Stimulated activated effector memory CD8-positive, alpha-beta T cell treated with anti-CD3 and anti-CD28 coated beads, Interleukin-12 subunit alpha, Interleukin-12 subunit beta, amount 100 ng/mL, for 72 hours (primary cell): ENCODE results near the gene ZNF280C.

ENCODE experiments used
- ATAC-seq: fragments of 150-1000 bp; cut with Tn5 transposase; 2 replicates; pipeline ENCODE4 v1.10.0; 2021
- DNase-seq, 2 donors: peaks; one replicate each; pipeline ENCODE4 v3.0.0; 2021 to 2022; ENCODE audit warnings: low spot score in 2 of 2
- H3K27ac Mint-ChIP-seq: one replicate; pipeline ENCODE4 v1.8.0; 2022; ENCODE audit warnings: mild to moderate bottlenecking, mixed read lengths
- H3K36me3 Mint-ChIP-seq: one replicate; pipeline ENCODE4 v1.8.0; 2022; ENCODE audit warnings: mild to moderate bottlenecking, mixed read lengths
- H3K4me1 Mint-ChIP-seq: one replicate; pipeline ENCODE4 v1.8.0; 2022; ENCODE audit warnings: mixed read lengths
- H3K4me3 Mint-ChIP-seq: one replicate; pipeline ENCODE4 v1.8.0; 2022; ENCODE audit warnings: mild to moderate bottlenecking, mixed read lengths
- H3K9me3 Mint-ChIP-seq: one replicate; pipeline ENCODE4 v1.8.0; 2022; ENCODE audit warnings: mixed read lengths

ZNF280C gene, protein sequence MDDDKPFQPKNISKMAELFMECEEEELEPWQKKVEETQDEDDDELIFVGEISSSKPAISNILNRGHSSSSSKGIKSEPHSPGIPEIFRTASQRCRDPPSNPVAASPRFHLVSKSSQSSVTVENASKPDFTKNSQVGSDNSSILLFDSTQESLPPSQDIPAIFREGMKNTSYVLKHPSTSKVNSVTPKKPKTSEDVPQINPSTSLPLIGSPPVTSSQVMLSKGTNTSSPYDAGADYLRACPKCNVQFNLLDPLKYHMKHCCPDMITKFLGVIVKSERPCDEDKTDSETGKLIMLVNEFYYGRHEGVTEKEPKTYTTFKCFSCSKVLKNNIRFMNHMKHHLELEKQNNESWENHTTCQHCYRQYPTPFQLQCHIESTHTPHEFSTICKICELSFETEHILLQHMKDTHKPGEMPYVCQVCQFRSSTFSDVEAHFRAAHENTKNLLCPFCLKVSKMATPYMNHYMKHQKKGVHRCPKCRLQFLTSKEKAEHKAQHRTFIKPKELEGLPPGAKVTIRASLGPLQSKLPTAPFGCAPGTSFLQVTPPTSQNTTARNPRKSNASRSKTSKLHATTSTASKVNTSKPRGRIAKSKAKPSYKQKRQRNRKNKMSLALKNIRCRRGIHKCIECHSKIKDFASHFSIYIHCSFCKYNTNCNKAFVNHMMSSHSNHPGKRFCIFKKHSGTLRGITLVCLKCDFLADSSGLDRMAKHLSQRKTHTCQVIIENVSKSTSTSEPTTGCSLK

DNA sequence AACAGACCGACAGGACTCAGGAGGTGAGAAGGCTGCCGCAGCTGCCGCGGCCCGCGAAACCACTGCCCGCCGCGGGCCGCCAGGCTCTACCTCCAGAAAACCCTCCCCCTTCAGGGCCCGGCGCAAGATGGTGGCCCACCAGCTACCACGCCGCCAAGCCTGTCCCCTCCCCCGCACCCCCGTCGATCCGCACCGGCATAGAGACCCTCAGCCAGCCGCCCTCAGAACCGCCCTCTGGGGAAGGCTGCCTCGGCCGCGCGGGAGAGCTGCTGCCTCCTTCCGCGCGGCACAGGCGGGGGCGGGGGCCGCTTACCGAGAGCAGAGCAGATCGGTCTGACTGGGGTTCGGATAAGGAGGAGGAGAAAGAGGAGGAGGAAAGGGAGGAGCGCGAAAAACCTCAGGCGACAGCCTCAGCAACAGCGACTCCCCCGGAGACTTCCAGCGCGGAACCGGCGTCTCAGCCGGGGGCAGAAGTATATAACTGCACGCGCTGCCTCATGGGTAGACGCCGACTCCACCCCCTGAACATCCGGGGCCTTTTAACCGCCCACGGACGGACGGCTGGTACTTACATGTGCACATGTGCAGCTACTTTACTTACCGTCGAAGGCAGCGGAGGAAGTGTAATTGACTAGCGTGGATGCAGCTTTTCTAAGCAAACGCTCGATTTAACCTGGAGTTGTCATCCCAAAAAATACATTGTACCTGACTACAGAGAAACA is at the start of gene ZNF280C:
ZNF280C (minus strand) TSS at position 451 of the 722 bp plus-strand sequence. CDS start 8,450 bp downstream, outside the sequence.
- peak within 1 kb of the TSS; percentile 83 for H3K27ac Mint-ChIP-seq
- peaks cover 21% of the 10 kb centered on the region for H3K36me3 Mint-ChIP-seq
- H3K4me1 Mint-ChIP-seq, result no peaks in the 10 kb centered on the region
- H3K9me3 Mint-ChIP-seq, result no peaks in the 10 kb centered on the region
- peak within 1 kb of the TSS; percentile 79 for H3K4me3 Mint-ChIP-seq
- peak; percentile 71 to 94 for DNase-seq
- peak; percentile 98 for ATAC-seq

DNA sequence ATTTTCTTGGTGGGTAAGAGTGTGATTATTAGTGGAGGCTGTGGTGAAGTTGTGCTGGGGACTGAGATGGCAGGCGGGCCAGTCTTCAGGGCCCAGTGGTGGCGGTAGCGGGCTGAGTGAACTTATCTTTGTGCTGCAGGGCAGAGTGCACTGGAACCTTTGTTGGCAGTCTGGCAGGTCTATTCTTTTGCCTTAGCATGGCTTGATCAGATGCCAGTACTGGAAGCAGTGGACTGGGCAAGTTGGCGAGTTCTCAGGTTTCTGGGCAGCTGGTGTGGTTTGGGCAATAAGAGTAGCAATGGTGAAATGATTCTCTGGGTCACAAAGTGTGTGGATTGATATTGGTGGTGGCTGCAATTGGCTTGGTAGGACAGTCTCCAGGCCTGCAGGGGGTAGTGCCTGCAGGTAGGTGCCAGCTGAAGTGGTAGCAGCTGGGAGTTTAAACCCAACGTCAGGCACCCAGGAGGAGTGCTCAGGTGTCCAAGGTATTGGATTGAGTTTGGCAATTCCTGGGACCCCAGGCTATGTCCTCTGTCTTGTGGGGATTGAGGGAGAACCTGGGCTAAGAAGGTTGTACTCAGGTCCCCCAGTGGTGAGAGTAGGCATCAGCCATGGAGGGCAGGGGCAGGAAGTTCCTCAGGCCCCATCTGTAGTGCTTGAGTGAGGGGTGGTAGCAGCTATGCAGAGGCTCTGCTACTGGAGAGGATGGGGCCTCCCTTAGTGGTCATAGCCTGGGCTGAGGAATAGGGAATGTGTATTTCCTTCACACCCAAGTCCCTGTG is 36.1 kb upstream of the ZNF280C start:
- Mint-ChIP-seq H3K36me3 (no peaks in the 10 kb centered on the region), H3K27ac (no peak overlapping the region), H3K9me3 (no peaks in the 10 kb centered on the region), H3K4me1 (no peaks in the 10 kb centered on the region), H3K4me3 (no peak overlapping the region)
- DNase-seq (no peak), ATAC-seq (no peak)

DNA sequence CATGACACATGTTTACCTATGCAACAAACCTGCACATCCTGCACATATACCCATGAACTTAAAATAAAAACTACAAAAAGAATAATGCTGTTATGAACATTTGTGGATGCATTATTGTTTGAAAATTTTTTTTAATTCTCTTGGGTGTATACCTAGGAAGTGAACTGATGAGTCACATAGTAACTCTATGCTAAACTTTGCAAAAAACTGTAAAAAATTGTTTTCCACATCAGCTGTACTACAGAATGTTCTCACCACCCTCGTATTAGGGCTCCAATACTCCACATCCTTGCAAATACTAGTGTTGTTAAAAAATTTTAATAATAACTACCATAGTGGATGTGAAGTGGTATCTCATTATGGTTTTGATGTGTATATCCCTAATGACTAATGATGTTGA is 33.3 kb upstream of the ZNF280C start:
- no peaks in the 10 kb centered on the region for H3K36me3 Mint-ChIP-seq
- DNase-seq (no peak), ATAC-seq (no peak)
- no peaks in the 10 kb centered on the region for H3K4me1 Mint-ChIP-seq
- H3K4me3 Mint-ChIP-seq, result no peak overlapping the region
- no peak overlapping the region for H3K27ac Mint-ChIP-seq
- no peaks in the 10 kb centered on the region for H3K9me3 Mint-ChIP-seq

DNA sequence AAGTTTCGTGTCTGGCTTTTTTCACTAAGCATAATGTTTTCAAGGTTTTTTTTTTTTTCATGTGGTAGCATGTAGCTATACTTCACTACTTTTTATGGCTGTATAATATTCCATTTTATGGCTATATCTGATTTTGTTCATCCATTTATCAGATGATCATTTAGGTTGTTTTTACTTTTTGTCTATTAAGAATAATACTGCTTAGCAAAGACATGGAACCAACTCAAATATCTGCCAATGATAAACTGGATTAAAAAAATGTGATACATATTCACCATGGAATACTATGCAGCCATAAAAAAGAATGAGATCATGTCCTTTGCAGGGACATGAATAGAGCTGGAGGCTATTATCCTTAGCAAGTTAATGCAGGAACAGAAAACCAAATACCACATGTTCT is 32.7 kb upstream of the ZNF280C start:
- Mint-ChIP-seq H3K27ac (no peak overlapping the region), H3K4me1 (no peaks in the 10 kb centered on the region), H3K36me3 (no peaks in the 10 kb centered on the region), H3K9me3 (no peaks in the 10 kb centered on the region), H3K4me3 (no peak overlapping the region)
- DNase-seq (no peak), ATAC-seq (no peak)

DNA sequence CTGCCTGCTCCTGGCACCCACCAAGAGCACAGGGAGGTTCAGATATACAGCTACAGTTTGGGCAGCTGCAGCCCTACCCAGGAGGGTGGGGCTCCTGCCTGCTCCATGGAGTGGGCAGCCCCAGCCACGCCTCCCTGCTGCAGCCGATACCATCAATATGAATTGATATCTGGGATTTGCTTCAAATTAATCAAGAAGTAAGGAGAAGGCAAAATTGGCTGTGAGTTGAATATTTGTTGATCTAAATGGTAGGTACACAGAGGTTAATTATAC is 31.2 kb upstream of the ZNF280C start:
- no peak overlapping the region for H3K4me3 Mint-ChIP-seq
- ATAC-seq, result no peak
- H3K36me3 Mint-ChIP-seq, result no peaks in the 10 kb centered on the region
- no peak for DNase-seq
- H3K9me3 Mint-ChIP-seq, result no peaks in the 10 kb centered on the region
- H3K4me1 Mint-ChIP-seq, result no peaks in the 10 kb centered on the region
- no peak overlapping the region for H3K27ac Mint-ChIP-seq

DNA sequence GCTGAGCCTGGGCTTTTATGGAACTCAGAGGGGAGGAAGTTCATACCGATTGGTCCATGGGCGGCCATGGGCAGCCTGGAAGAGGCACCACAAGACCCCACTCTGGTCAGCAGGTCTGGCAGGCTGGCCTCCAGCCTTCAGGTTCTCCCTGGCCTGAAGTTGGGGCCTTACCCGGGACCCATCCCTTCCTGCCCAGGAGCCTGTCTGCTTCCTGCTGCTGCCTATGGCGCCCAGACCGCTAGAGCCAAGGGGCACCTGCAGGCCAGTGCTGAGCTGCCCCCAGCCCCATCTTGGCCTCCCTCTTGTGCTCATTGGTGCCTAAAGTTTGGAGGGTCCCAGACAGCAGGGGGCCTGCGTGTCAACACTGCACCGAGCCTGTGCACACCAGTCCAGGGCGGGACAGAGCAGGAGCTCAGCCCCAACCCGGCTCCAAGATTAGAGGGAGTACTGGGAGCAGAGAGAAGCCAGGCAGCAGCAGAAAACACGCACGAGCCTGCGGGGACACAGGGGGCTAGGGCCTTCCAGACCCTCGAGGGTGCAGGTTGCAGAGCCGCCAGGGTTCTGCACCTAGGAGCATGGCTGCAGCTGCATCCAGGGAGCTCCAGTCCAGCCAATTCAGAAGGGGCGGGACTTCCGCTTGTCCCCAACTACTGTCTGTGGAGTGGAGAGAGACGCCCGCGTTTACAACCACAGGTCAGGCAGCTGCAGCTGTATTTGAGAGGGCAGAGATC is 30.7 kb upstream of the ZNF280C start:
- Mint-ChIP-seq H3K9me3 (no peaks in the 10 kb centered on the region), H3K27ac (no peak overlapping the region), H3K36me3 (no peaks in the 10 kb centered on the region), H3K4me3 (no peak overlapping the region), H3K4me1 (no peaks in the 10 kb centered on the region)
- DNase-seq (no peak), ATAC-seq (no peak)

DNA sequence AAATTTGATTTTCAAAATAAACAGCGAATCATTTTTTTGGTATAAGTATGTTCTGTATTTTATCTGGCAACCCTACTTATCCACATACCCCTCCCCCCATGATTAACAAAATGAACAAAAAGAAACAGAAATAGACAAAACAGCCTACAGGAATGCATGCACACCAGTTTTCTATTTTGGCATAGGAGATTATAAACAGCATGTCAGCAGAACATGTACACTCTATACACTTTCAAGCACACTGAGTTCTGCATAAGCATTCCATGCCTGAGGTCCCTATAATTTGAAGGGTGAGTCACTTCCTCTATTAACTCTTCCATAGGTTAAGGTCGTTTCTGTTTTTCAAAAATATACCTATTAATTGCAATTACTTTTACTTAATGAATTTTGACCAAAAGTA is 28.0 kb upstream of the ZNF280C start:
- ATAC-seq, result no peak
- H3K4me3 Mint-ChIP-seq, result no peak overlapping the region
- no peak overlapping the region for H3K27ac Mint-ChIP-seq
- no peak for DNase-seq
- no peaks in the 10 kb centered on the region for H3K36me3 Mint-ChIP-seq
- no peaks in the 10 kb centered on the region for H3K4me1 Mint-ChIP-seq
- H3K9me3 Mint-ChIP-seq, result no peaks in the 10 kb centered on the region

DNA sequence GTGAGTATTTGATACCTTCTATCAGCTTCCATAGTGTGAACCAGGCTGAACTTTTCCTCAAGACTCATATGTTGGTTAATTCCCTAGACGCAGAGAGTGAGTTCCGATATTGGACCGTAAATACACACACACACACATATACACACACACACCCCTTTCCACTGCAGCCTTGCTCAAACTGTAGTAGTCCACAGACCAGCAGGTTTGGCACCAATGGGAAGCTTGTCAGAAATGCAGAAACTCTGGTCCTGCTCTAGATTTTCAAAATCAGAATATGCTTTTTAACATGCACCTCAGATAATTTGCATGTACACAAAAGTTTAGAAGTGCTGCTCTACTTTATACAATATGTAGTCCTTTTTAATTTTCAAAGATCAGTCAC is 27.6 kb upstream of the ZNF280C start:
- Mint-ChIP-seq H3K4me3 (no peak overlapping the region), H3K36me3 (no peaks in the 10 kb centered on the region), H3K9me3 (no peaks in the 10 kb centered on the region), H3K27ac (no peak overlapping the region), H3K4me1 (no peaks in the 10 kb centered on the region)
- no peak for ATAC-seq
- no peak for DNase-seq

DNA sequence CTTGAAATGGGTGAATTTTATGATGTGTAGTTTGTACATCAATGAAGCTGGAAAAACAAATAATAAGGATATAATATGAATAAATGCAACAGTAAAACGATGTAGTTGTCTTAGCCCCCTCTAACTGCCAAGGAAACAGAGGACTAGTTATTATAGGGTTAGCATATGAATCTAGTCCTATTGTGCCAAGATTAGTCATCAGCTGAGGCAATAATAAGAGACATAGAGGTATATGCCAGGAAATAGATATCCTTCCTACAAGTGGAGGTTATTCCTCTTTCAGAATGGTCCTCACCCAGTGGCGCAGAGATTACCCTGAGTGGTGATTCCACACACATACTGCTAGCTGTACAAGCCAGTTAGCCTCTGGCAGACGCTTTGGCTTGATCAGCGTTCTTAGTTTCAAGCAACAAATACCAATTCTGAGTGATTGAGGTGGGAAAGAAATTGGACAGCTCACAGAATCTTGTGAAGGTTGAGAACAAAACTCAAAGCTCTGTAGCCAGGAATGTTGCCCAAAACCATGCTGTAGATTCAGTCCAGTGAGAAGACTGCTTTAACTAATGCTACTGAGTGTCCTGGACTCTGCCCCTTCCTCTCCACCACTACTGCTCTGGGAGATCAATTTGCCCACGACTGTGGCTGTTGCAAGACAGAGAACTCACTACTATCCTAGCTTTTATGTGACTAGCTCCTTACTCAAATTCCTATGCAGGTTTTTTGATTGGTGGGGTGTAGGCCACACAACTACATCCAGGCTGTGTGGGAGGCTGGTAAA is 27.0 kb upstream of the ZNF280C start:
- Mint-ChIP-seq H3K4me3 (no peak overlapping the region), H3K36me3 (no peaks in the 10 kb centered on the region), H3K27ac (no peak overlapping the region), H3K4me1 (no peaks in the 10 kb centered on the region), H3K9me3 (no peaks in the 10 kb centered on the region)
- ATAC-seq (no peak), DNase-seq (no peak)

DNA sequence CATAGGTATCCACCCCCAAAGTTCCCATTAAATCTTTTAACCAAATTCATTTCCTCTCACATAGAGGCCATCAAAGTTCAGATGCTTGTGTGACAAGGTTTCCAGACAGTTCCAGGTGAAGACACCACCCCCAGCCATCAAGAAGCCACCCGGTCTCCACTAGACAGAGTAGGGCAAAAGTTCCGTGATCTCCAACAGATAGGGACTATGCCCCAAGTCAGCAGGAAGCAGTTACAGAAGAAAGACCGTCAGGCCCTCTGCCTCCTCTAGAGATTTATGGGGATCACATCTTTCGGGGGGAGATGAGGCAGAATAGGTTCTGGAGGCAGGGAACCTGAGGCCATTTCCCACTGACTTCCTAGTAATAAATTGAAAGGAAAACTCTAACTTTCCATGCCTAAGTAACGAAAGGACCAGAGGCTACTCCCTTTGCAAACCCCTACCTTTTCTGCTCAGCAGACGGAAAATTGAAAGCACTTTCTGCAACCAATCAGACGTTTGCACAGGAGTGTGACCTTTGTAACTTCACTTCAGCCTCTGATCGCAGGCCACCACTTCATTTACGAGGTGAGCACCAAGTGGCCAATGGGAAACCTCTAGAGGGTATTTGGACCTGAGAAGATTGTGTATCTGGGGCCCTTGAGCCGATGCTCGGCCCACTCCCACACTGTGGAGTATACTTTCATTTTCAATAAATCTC is 18.5 kb upstream of the ZNF280C start:
- DNase-seq (no peak), ATAC-seq (no peak)
- no peaks in the 10 kb centered on the region for H3K36me3 Mint-ChIP-seq
- H3K4me3 Mint-ChIP-seq, result no peak overlapping the region
- no peaks in the 10 kb centered on the region for H3K4me1 Mint-ChIP-seq
- H3K27ac Mint-ChIP-seq, result no peak overlapping the region
- H3K9me3 Mint-ChIP-seq, result no peaks in the 10 kb centered on the region

DNA sequence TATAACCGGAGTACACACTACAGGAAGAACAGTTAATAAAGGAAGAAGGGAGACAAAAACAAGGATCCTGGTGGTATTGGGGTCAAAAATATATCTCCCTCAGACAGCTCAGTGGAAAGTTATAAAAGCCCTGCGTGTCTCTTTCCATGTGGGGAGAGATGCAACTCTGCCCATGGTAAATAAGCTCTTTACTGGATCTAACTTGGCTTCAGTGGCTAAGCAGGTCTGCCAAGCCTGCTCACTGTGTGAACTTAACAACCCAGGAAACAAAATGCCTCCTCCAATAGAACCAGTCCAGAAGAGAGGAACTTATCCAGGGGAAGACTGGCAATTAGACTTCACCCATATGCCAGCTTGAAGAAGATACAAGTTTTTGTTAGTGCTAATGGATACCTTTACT is 17.0 kb upstream of the ZNF280C start:
- Mint-ChIP-seq H3K4me1 (no peaks in the 10 kb centered on the region), H3K36me3 (no peaks in the 10 kb centered on the region), H3K4me3 (no peak overlapping the region), H3K9me3 (no peaks in the 10 kb centered on the region), H3K27ac (no peak overlapping the region)
- ATAC-seq (no peak), DNase-seq (no peak)

DNA sequence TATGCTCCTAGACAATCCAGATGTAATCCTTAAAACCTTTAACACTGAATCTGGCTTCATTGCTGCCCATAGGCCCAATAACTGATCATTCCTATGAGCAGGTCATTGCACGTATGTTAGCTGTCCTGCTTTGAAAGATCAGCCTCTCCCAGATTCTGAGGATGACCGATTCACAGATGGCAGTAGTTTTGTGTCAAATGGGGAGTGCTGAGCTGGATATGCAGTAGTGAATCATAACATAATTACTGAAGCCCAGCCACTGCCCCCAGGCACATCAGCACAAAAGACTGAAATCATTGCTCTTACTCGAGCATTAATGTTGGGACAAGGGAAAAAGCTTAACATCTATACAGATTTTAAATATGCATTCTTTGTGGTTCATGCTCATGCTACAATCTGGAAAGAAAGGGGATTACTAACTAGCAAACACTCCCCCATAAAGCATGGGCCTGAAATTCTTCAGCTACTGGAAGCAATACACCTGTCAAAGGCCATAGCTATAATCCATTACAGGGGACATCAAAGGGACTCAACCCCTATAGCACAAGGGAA is 16.4 kb upstream of the ZNF280C start:
- H3K36me3 Mint-ChIP-seq, result no peaks in the 10 kb centered on the region
- ATAC-seq, result no peak
- no peaks in the 10 kb centered on the region for H3K9me3 Mint-ChIP-seq
- no peak overlapping the region for H3K27ac Mint-ChIP-seq
- no peak overlapping the region for H3K4me3 Mint-ChIP-seq
- DNase-seq, result no peak
- no peaks in the 10 kb centered on the region for H3K4me1 Mint-ChIP-seq

DNA sequence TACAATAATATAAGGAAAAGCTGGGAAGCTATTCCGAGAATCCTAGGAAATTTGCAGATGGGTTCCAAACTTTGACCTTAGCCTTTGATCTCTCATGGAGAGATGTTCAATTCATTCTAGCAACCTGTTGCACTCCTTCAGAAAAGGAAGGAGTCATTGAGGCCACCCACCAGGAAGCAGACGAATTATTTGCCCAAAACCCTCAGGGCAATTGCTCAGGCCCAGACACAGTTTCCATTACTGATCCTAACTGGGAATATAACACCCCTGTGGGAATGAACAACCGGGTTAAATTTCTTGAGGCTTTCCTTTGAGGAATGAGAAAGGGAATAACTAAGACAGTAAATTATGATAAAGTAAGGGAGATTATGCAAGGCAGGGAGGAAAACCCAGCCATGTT is 13.5 kb upstream of the ZNF280C start:
- no peaks in the 10 kb centered on the region for H3K4me1 Mint-ChIP-seq
- H3K27ac Mint-ChIP-seq, result no peak overlapping the region

More for the DNA sequence above, 13.5 kb upstream of the ZNF280C start:
- Mint-ChIP-seq H3K4me3 (no peak overlapping the region), H3K36me3 (peaks cover 4% of the 10 kb centered on the region), H3K9me3 (no peaks in the 10 kb centered on the region)
- ATAC-seq (no peak), DNase-seq (no peak)
